ENCODE results near the gene USP35.

DNA sequence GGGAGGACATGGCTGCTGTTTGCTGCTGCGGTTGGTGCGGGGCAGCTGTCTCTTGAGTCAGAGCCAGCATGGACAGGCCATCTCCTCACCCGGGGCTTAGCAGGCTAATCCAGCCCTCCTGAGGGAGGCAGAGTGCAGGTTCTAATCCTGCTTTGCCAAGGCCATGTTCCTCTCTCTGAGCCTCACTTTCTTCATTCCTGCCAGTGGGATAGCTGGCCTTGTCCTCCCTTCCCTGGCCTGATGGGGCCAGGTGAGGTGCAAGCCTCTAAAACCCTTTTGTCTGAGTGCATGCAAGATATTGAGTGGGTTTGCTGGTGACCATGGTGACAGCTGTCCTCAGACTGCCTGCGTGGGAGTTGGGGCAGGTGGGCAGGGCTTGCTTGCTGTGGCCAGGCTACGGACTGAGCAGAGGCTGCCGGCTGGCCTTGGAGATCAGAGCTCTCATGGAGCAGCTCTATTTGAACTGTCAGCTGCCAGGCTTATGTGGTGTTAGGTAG is 3.6 kb downstream of the USP35 start:
- TF ChIP-seq, protein P1, sequence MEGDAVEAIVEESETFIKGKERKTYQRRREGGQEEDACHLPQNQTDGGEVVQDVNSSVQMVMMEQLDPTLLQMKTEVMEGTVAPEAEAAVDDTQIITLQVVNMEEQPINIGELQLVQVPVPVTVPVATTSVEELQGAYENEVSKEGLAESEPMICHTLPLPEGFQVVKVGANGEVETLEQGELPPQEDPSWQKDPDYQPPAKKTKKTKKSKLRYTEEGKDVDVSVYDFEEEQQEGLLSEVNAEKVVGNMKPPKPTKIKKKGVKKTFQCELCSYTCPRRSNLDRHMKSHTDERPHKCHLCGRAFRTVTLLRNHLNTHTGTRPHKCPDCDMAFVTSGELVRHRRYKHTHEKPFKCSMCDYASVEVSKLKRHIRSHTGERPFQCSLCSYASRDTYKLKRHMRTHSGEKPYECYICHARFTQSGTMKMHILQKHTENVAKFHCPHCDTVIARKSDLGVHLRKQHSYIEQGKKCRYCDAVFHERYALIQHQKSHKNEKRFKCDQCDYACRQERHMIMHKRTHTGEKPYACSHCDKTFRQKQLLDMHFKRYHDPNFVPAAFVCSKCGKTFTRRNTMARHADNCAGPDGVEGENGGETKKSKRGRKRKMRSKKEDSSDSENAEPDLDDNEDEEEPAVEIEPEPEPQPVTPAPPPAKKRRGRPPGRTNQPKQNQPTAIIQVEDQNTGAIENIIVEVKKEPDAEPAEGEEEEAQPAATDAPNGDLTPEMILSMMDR (IDR thresholded peaks at IDR 0.05): peak in 1 of 4 donors; percentile 6
- peak; percentile 28 for TF ChIP-seq POLR2A (IDR thresholded peaks at IDR 0.05)
